Subcutaneous adipose tissue (tissue), 4 donors: ENCODE results near the gene RAPGEF4. TPM values are rescaled to one million over a fixed set of nuclear protein-coding genes. Genes with fewer than 3 reads are reported as not detected.

Experiments
- CTCF ChIP-seq: fragments of 450-650 bp; IDR thresholded peaks from one replicate; pipeline ENCODE4 v1.5.1; 2016; ENCODE audit warnings: low read depth, mild to moderate bottlenecking, control low read depth, antibody characterized with exemption, moderate library complexity
- total RNA-seq, 4 donors: library from RNA; depleted of rRNA; stranded (reverse); fragments of >200 nt; gene quantifications; one replicate each; pipeline ENCODE4 v1.1.0, GENCODE V29; 2016

The RAPGEF4 gene
- total RNA-seq, 4 donors from 2014 or later = 7.0 to 15.0 (median 11.2) TPM

DNA sequence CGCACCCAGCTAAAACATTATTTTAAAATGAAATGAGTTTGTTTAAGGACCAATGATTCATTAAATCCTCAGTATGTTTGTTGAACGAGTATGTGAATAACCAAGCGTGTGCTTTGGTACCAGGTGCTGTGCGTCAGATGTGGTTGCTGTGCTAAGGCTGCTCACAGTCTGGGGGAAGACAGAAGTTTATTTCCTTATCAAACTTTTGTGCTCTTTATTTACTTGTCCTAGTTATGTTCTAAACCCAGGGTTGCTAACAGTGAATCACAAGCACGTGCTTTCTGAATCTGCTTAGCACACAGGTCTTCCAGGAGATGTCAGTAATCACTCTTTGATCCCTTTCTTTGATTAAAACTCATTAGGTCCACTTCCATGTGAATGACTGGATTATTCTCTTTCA lies 37.0 kb downstream of the RAPGEF4 start:
- no peak for TF ChIP-seq CTCF

DNA sequence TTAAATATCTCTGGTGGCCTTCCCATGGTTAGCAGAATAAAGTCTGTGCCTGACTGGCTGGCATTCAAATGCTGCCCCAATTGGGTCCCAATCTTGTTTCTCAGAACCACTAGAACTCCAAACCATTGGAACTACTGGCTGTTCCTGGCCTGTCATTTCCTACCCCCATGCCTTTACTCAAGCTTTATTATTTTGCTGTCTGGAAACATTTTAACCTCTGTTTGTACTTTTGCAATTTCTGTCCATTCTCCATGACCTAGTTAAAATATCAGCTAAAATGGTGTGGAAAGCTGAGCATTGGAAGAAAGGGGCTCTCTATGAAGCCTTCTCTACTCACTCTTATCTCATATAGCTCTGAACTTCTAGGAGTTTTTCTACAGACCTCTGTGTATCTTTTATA lies 38.7 kb downstream of the RAPGEF4 start:
- no peak for TF ChIP-seq CTCF

GRCh38 chr2:172775319-172775718 lies 39.7 kb downstream of the RAPGEF4 start:
- TF ChIP-seq CTCF = no peak

GRCh38 chr2:172777431-172777830 lies 41.8 kb downstream of the RAPGEF4 start:
- TF ChIP-seq CTCF = no peak

DNA sequence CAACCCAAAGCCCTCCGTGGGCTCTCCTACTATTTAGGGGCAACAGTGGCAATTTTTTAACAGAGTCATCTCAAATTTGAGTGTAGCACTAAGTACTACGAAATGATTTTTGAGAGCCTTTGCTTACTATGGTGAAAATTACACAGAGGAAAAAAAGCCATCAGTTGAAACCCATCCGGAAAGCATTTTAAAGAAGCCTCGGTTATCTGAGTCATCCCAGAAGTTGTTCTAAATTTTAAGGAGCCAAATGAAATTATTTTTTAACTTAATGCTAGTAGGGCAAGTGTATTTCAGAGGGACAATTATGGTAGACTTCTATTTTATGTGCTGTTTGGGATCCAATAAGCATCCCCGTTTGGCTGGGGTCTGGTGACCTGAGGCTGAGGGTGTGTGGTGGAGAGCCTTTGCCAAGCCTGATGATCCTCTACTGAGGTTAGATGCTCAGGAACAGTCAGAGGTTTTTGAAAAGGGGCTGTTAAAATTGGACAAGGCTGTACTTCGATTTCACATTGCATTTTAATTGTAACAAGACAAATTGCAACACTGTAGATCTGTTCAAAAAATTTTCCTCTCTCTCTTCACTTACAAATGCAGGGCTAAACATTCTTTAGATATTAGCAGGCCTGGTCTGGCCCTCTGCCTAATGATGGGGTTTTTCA lies 47.0 kb downstream of the RAPGEF4 start:
- TF ChIP-seq CTCF = no peak

GRCh38 chr2:172783165-172783898 lies 47.7 kb downstream of the RAPGEF4 start:
- no peak for TF ChIP-seq CTCF

DNA sequence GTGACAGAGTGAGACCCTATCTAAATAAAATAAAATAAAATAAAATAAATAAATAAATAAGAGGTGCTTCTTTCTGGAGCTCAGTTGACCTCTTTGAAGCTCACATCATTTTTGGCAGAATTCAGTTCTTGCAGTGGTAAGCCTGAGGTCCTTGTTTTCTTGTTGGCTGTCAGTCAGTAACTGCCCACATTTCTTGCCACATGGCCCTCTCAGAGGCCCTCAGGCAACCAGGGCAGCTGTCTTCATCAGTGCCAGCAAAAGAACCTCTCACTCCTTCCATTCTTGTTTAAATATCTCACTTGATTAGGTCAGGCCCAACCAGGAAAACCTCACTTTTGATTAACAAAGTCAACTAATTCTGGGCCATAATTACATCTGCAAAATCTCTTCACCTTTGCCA lies 53.2 kb downstream of the RAPGEF4 start:
- TF ChIP-seq CTCF = no peak
